Trophoblast cell (in vitro differentiated cells and primary cell): ENCODE measurements around the gene NME2.

Experiments used
- DNase-seq, 2 donors: peaks; one replicate each; pipeline ENCODE4 v3.0.0-alpha.2; 2016
- H2AFZ ChIP-seq: 2 replicates; pipeline ENCODE4 v1.6.1; 2013; ENCODE audit warnings: low read length, moderate library complexity, mild to moderate bottlenecking; ENCODE audit not compliant: insufficient read depth, poor library complexity
- H2AK5ac ChIP-seq: 2 replicates; pipeline ENCODE4 v1.6.1; 2013; ENCODE audit warnings: mild to moderate bottlenecking, low read length
- H2BK120ac ChIP-seq: 2 replicates; pipeline ENCODE4 v1.6.1; 2013; ENCODE audit warnings: low read length, mild to moderate bottlenecking, moderate library complexity; ENCODE audit not compliant: insufficient read depth, poor library complexity
- H2BK12ac ChIP-seq: 2 replicates; pipeline ENCODE4 v1.6.1; 2013; ENCODE audit warnings: mild to moderate bottlenecking, low read length, moderate library complexity
- H2BK5ac ChIP-seq: 2 replicates; pipeline ENCODE4 v1.6.1; 2013; ENCODE audit warnings: low read length, low read depth, moderate library complexity, mild to moderate bottlenecking; ENCODE audit not compliant: poor library complexity
- H3K14ac ChIP-seq: 2 replicates; pipeline ENCODE4 v1.6.1; 2013; ENCODE audit warnings: mild to moderate bottlenecking, low read length
- H3K18ac ChIP-seq: 2 replicates; pipeline ENCODE4 v1.6.1; 2013; ENCODE audit warnings: mild to moderate bottlenecking, low read length
- H3K23ac ChIP-seq: 2 replicates; pipeline ENCODE4 v1.6.1; 2013; ENCODE audit warnings: low read length
- H3K27ac ChIP-seq: 2 replicates; pipeline ENCODE4 v1.5.1; 2013; ENCODE audit warnings: low read depth, mild to moderate bottlenecking, inconsistent platforms, low read length, moderate library complexity
- H3K27me3 ChIP-seq: 2 replicates; pipeline ENCODE4 v1.6.1; 2013; ENCODE audit warnings: inconsistent platforms, mild to moderate bottlenecking, low read length, moderate library complexity; ENCODE audit not compliant: insufficient read depth
- H3K36me3 ChIP-seq, 2 experiments: 1 replicate in 1 of 2; 2 replicates in 1 of 2; pipeline ENCODE4 v1.6.1; 2013; ENCODE audit warnings: low read length in 2 of 2, mild to moderate bottlenecking in 2 of 2, moderate library complexity in 1 of 2; ENCODE audit not compliant: insufficient read depth in 2 of 2, control insufficient read depth in 1 of 2
- H3K4ac ChIP-seq: 2 replicates; pipeline ENCODE4 v1.6.1; 2013; ENCODE audit warnings: low read depth, mild to moderate bottlenecking, low read length, moderate library complexity
- H3K4me1 ChIP-seq, 2 experiments: 1 replicate in 1 of 2; 2 replicates in 1 of 2; pipeline ENCODE4 v1.6.1; 2013; ENCODE audit warnings: low read length in 2 of 2, mild to moderate bottlenecking in 2 of 2, moderate library complexity in 1 of 2; ENCODE audit not compliant: insufficient read depth in 2 of 2, control insufficient read depth in 1 of 2
- H3K4me2 ChIP-seq: 2 replicates; pipeline ENCODE4 v1.6.1; 2013; ENCODE audit warnings: inconsistent platforms, mild to moderate bottlenecking, low read length, moderate library complexity
- H3K4me3 ChIP-seq: 2 replicates; pipeline ENCODE4 v1.5.1; 2013; ENCODE audit warnings: mild to moderate bottlenecking, low read depth, low read length, inconsistent platforms
- H3K79me1 ChIP-seq: one replicate; pipeline ENCODE4 v1.6.1; 2013; ENCODE audit warnings: low read length
- H3K79me2 ChIP-seq: 2 replicates; pipeline ENCODE4 v1.6.1; 2013; ENCODE audit warnings: low read length, mild to moderate bottlenecking; ENCODE audit not compliant: control insufficient read depth, insufficient read depth, poor library complexity
- H3K9ac ChIP-seq: 2 replicates; pipeline ENCODE4 v1.6.1; 2013; ENCODE audit warnings: mild to moderate bottlenecking, low read length
- H3K9me3 ChIP-seq: 2 replicates; pipeline ENCODE4 v1.6.1; 2013; ENCODE audit warnings: low read depth, mild to moderate bottlenecking, control low read depth, inconsistent platforms, low read length; ENCODE audit not compliant: insufficient read depth
- H4K12ac ChIP-seq: 2 replicates; pipeline ENCODE4 v1.6.1; 2013; ENCODE audit warnings: low read depth, mild to moderate bottlenecking, low read length, moderate library complexity
- H4K8ac ChIP-seq: 2 replicates; pipeline ENCODE4 v1.6.1; 2013; ENCODE audit warnings: low read depth, mild to moderate bottlenecking, low read length, moderate library complexity
- H4K91ac ChIP-seq: one replicate; pipeline ENCODE4 v1.6.1; 2013; ENCODE audit warnings: low read depth, mild to moderate bottlenecking, low read length, moderate library complexity
- WGBS: extraction: QIAGEN DNeasy Blood & Tissue Kit; methylation state at CpG from one replicate; pipeline ENCODE4 v1.1.7; 2013; ENCODE audit warnings: missing lambda C conversion rate; ENCODE audit not compliant: insufficient read length, insufficient coverage; ENCODE audit errors: extremely low coverage; 5-methylcytosine and 5-hydroxymethylcytosine counted together

NME2 gene

DNA sequence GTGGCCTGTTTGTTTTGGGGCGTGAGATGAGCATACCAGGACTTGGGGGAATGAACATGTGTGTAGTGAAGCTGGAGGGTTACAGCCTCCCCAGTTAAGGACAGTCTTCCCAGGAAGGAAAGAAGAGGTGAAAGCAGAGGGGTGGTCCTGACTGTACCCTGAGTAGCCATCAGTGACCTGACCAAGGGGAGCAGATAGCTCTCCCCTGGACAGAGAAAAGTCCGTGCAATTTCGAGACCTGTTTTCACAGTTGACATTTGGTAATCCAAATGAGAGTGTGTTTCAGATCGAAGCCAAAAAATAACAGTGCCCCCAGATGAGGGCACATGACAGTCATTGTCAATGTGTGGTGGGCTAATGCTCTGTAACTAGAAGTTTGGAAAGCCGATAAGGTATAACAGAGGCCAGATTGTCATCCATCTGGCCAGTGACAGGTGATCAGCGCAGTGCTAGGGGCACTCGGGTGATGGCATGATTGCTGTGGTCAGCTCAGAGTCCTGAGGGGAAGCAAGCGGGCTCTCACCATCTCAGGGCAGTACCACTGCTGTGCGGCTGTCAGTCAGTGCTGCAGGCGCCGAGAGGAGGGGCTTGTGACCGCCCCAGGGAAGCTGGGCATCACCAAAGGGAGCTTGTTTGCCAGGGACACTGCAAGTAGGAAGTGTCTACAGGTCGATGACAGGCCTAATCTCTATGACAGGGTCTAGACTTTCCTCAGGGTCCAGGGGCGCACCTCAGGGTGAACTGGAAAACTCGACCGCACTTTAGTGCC is 1.1 kb upstream of the NME2 start:
- Histone ChIP-seq H3K27ac (no peak overlapping the region), H3K79me1 (peaks cover 11% of the 10 kb centered on the region), H2AK5ac (peak overlapping the region; percentile 16), H3K23ac (no peak overlapping the region), H2AFZ (peak overlapping the region; percentile 80), H3K14ac (no peak overlapping the region), H2BK5ac (no peak overlapping the region), H4K8ac (peak overlapping the region; percentile 96), H3K36me3 (peaks cover 35 to 39% of the 10 kb centered on the region in 2 experiments), H4K12ac (peak overlapping the region; percentile 85), H2BK12ac (no peak overlapping the region), H3K4me3 (no peak overlapping the region), H3K79me2 (peaks cover 10% of the 10 kb centered on the region), H3K18ac (no peak overlapping the region), H3K4ac (no peak overlapping the region), H4K91ac (peak overlapping the region; percentile 67), H3K4me2 (peak overlapping the region; percentile 73), H3K9me3 (no peaks in the 10 kb centered on the region), H3K9ac (no peak overlapping the region), H2BK120ac (peak overlapping the region; percentile 55), H3K4me1 (peaks cover 7 to 10% of the 10 kb centered on the region in 2 experiments), H3K27me3 (no peaks in the 10 kb centered on the region)
- no CpG with 5 or more reads among the region's 16 CpGs for WGBS
- DNase-seq: no peak

- peak overlapping the region; percentile 80 for H2AFZ ChIP-seq
- peak in 1 of 2 donors; percentile 7 for DNase-seq
- H2BK12ac ChIP-seq: peak overlapping the region; percentile 2
- peak overlapping the region; percentile 77 for H3K18ac ChIP-seq
- H3K4me1 ChIP-seq: peaks cover 7 to 10% of the 10 kb centered on the region in 2 experiments
- no CpG with 5 or more reads among the region's 21 CpGs for WGBS
- no peaks in the 10 kb centered on the region for H3K27me3 ChIP-seq
- H2BK5ac ChIP-seq: peak overlapping the region; percentile 44
- H3K9ac ChIP-seq: peak overlapping the region; percentile 63
- no peaks in the 10 kb centered on the region for H3K9me3 ChIP-seq
- peaks cover 11% of the 10 kb centered on the region for H3K79me1 ChIP-seq
- H4K91ac ChIP-seq: peak overlapping the region; percentile 67
- peak overlapping the region; percentile 96 for H4K8ac ChIP-seq
- peak overlapping the region; percentile 73 for H3K4me2 ChIP-seq
- peak overlapping the region; percentile 85 for H3K14ac ChIP-seq
- H3K27ac ChIP-seq: peak overlapping the region; percentile 37
- H3K4me3 ChIP-seq: peak overlapping the region; percentile 93
- peak overlapping the region; percentile 85 for H4K12ac ChIP-seq
- H3K79me2 ChIP-seq: peaks cover 10% of the 10 kb centered on the region
- H3K36me3 ChIP-seq: peaks cover 34 to 40% of the 10 kb centered on the region in 2 experiments
- H2BK120ac ChIP-seq: peak overlapping the region; percentile 55
- no peak overlapping the region for H3K23ac ChIP-seq
- H2AK5ac ChIP-seq: peak overlapping the region; percentile 16
- H3K4ac ChIP-seq: peak overlapping the region; percentile 6
Measured at GRCh38 chr17:51165680-51166197, 472 bp upstream of the NME2 start.

- H2BK5ac ChIP-seq: peak overlapping the region; percentile 67
- peak overlapping the region; percentile 71 for H3K4me2 ChIP-seq
- no CpG with 5 or more reads among the region's 42 CpGs for WGBS
- H4K91ac ChIP-seq: peak overlapping the region; percentile 56
- H3K27me3 ChIP-seq: no peaks in the 10 kb centered on the region
- peak; percentile 41 to 67 for DNase-seq
- peaks cover 7 to 10% of the 10 kb centered on the region in 2 experiments for H3K4me1 ChIP-seq
- H3K14ac ChIP-seq: peak overlapping the region; percentile 79
- H3K23ac ChIP-seq: no peak overlapping the region
- H3K9me3 ChIP-seq: no peaks in the 10 kb centered on the region
- H4K8ac ChIP-seq: peak overlapping the region; percentile 50
- H2AFZ ChIP-seq: peak overlapping the region; percentile 87
- peaks cover 10% of the 10 kb centered on the region for H3K79me2 ChIP-seq
- H3K9ac ChIP-seq: peak overlapping the region; percentile 89
- peak overlapping the region; percentile 69 for H3K27ac ChIP-seq
- H3K4me3 ChIP-seq: peak overlapping the region; percentile 93
- H4K12ac ChIP-seq: peak overlapping the region; percentile 43
- H3K4ac ChIP-seq: peak overlapping the region; percentile 59
- peaks cover 11% of the 10 kb centered on the region for H3K79me1 ChIP-seq
- no peak overlapping the region for H3K18ac ChIP-seq
- H2BK120ac ChIP-seq: no peak overlapping the region
- no peak overlapping the region for H2AK5ac ChIP-seq
- H3K36me3 ChIP-seq: peaks cover 25 to 39% of the 10 kb centered on the region in 2 experiments
- no peak overlapping the region for H2BK12ac ChIP-seq
Measured at GRCh38 chr17:51166987-51167931, 1.0 kb downstream of the NME2 start.

DNA sequence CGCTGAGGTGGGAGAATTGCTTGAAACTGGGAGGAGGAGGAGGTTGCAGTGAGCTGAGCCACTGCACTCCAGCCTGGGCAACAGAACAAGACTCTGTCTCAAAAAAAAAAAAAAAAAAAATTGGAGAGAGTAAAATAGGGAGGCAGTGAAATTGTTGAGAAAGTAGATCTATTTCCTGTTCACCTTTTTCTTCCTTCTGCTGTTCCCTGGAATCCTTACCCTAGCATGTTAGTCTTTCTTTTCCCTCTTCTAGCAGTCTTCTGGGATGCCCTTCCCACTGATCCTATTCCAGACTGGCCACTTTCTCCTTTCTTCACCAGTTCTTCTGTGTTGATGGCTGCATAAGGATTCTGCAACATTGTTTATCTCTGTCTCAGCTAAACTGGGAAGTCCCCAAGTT is 3.1 kb downstream of the NME2 start:
- Histone ChIP-seq H3K23ac (no peak overlapping the region), H3K14ac (no peak overlapping the region), H3K4me3 (no peak overlapping the region), H3K4ac (no peak overlapping the region), H3K79me1 (peaks cover 11% of the 10 kb centered on the region), H3K18ac (no peak overlapping the region), H2BK120ac (no peak overlapping the region), H2AK5ac (no peak overlapping the region), H4K12ac (no peak overlapping the region), H3K27ac (no peak overlapping the region), H3K9ac (no peak overlapping the region), H3K4me2 (no peak overlapping the region), H3K27me3 (no peaks in the 10 kb centered on the region), H2BK12ac (no peak overlapping the region), H3K9me3 (no peaks in the 10 kb centered on the region), H4K91ac (no peak overlapping the region), H3K79me2 (peaks cover 10% of the 10 kb centered on the region), H2AFZ (no peak overlapping the region), H2BK5ac (no peak overlapping the region), H3K4me1 (peaks cover 7 to 10% of the 10 kb centered on the region in 2 experiments), H4K8ac (no peak overlapping the region), H3K36me3 (peaks cover 28 to 48% of the 10 kb centered on the region in 2 experiments)
- DNase-seq: no peak
- no CpG with 5 or more reads among the region's 1 CpG for WGBS
